ENCODE data around the gene SERPINE2.
A peak's percentile ranks its signal among the peaks of the same experiment; 100 is the strongest.
"Not testable (repeated sequence)": the region's sequence is repeated elsewhere in the genome, so short reads cannot be mapped to it uniquely, and the experiment has no call there.

SERPINE2 gene

DNA sequence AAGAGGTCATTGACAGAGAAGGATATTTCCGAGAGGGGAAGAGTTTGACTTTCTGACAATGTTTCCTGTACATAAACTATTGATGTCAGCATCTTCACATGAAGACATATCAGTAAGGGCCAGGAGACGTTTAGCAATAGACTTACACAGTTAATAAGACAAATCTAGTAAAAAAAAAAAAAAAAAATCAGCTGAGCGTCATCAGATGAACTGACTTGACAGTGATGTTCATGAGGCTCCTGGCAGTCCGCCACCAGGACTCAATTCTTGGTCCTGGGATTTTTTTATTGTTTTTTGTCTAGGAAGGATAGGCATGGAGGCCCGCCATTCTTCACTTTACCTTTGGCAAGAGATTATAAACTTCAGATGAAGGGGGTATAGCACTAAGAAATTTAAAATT lies 67.4 kb downstream of the SERPINE2 start:
- no peak for DNase-seq

DNA sequence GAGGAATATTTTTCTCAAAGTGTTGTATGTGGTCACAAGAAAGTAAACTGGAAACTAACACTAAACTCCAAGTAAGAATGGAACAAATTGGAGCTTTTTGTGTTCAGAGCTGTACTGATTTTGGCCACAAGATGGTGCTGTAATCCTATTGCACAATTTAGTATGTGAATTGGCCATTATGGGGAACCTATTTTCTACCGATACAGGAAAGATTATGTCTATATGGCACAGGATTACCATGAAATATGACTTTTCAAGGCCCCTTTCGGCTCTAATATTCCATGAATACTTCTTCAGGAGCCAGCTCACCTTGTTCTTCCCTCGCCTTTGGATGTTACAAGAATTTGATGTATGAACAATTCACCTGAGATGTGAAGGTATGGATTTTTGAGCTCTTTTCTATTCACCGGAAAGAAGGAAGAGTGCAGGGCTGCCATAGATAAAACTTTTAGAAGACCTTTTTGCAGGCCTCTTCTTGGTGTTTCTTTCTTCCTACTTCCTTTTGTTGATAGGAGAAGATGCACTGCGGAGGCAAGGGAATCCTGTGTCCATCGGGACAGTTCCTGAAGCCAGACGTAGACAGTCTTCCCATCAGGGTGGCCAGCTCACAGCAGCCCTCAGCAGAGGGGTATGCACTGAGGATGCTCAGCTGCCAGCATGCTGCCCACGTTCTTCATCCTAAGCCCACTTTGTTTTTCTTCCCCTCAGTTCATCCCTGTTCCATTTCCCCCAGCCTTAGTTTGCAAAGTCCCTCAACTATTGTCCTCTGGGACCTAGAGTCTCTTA lies 68.5 kb downstream of the SERPINE2 start:
- no peak for DNase-seq

DNA sequence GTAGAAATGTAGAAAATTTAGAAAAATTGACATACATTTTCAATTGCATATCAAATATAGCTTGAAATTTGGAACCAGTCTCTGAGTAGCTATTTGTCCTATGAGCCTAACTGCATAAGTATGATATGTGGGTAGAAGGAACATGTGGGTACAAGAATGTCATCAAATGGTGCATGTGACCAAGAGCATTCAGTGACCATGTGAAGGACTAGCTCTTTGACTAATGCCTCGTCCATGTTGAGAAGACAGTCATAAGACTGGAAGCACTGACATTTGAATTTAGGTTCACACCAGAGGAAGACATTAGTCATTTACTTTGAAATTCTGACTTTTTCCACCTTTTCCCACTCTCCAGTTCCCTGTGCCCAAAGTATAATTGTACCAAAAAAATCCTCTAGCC lies 69.2 kb downstream of the SERPINE2 start:
- no peak for DNase-seq

DNA sequence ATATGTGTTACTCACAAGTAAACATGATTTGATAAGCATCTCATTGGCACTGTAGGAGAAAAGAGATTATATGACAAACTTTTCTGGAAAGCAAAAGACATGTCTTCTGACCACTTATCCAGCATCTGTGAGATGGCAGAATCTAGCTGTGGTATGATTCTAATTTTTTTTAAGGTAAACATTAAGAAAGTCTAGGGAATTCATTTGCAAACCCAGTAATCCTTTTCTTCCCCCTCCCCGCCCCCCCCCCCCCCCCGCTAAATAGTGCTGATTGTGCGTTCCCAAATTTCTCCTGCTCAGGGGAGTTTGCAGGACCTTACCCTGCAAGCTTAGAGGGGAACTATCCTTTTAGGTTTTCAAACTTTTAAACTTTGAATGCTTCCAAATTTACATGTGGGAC lies 69.8 kb downstream of the SERPINE2 start:
- no peak for DNase-seq

DNA sequence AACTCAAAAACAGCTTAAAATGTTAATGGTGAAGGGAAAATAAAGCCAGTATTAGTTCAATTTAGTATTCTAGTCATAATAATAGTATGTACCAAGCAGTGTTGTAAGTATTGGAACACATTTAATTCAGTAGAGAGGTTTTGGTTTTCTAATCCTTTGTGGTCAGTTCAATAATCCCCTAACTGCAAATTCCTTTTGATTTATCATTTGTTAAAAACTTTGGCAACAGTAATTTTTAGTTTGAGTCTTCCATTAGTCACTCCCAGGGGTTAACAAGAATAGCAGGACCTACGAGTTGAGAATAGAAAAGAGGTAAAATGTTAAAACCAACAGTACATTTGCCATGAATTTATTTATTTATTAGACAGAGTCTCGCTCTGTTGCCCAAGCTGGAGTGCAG lies 71.1 kb downstream of the SERPINE2 start:
- no peak for DNase-seq

DNA sequence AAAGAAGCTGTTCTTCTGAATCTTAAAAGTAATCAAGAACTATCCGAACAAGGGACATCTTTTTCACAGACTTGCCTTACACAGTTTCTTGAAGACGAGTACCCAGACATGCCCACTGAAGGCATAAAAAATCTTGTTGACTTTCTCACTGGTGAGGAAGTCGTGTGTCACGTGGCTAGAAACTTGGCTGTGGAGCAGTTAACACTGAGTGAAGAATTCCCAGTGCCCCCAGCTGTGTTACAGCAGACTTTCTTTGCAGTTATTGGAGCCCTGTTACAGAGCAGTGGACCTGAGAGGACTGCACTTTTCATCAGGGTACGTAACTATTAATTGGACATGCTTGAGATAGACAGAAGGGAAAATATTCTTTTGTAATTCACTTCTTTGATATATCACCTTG lies 79.4 kb downstream of the SERPINE2 start:
- DNase-seq, result peak; percentile 19

DNA sequence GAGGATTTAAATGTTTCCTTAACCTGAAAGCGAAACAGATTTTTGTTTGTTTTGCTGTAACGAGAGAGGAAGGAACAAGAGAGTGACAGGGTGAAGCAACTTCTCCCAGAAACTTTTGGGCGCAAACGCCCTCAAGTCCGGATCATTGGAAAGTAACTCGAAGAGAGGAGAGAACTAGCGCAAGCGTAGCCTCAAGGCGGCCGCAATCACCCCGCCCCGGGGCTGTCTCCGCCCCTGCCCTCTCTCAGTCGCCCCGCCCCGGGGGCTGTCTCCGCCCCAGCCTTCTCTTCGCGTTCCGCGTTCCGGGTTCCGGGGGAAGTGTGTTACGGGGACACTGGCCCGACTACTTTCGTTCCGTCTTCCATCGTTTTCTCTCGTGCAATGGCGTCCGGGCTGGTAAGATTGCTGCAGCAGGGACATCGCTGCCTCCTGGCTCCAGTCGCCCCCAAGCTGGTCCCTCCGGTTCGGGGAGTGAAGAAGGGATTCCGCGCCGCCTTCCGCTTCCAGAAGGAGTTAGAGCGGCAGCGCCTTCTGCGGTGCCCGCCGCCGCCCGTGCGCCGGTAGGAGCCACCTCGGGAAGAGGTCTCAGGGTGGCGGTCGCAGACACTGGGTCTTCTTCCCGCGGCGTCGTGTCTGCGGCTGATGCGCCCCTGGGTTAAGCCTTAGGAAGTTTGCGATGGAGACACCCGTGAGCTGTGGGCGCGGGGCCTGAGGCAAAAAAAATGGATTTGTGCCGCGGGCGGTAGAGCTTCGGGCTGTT lies 81.8 kb downstream of the SERPINE2 start, which contains the start of gene MRPL44:
MRPL44 (plus strand) TSS at position 372 of the 760 bp plus-strand sequence; CDS start at position 382, 10 bp downstream.
- peak; percentile 94 for DNase-seq

DNA sequence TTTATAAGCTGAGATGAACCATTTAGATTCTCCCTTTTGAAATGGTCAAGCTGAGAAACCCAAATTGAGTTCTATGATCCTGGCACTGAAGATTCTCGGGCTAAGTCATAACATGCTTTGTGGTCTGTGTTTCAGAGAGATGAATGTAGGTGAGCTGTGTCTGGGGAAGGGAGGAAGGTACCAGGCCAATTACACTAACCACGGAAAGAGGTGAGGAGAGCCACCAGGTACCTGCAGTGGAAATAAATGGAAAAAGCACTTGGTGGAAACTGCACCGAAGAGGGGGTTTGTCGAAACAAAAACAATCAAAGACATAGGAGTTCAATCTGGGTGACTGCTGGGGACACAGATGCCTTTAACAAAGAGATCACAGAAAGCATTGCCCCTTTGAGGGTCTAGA lies 82.8 kb downstream of the SERPINE2 start:
- DNase-seq, result no peak

DNA sequence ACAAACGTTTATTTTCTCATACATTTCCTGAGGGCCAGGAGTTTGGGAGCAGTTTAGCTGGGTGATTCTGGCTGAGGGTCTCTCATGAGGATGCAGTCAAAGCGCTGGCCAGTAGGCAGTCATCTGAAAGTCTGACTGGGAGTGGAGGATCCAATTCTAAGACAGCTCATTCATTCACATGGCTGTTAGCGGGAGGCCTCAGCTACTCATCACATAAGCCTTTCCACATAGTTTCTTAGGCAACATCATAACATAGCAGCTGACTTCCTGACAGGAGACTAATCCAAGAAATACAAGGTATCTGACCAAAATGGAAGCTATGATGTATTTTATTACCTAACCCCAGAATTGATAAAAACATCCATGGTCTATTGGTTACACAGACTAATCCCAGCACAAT lies 84.7 kb downstream of the SERPINE2 start:
- DNase-seq, result no peak

DNA sequence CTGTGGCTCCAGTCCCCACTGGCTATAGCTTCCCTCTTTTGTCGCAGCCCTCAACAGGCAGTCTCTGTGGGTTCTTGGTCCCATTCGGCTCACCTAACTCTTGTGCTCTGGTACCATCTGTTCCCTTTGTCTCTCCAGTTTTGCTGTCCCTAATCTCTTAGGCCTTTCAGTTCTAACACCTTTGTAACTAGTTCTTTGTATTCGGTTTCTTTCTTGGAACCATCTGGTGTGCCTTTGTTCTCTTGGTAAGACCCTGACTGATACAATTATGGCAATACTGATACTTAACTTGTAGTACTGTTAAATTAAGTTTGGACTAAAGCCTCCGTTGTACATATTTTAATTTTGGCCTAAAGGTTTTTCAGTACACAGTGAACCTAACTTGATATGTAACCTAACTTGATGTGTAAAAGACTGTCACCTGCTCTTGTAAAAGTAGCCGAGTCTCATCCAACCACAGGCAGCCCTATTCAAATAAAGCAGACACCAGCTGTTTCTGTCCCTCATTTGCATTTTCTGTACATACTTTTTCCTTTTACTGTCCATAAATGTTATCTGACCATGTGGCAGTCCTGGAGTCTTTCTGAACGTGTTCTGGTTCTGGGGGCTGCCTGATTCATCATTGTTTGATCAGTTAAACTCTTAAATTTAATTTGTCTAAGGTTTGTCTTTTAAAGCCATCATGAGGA lies 86.7 kb downstream of the SERPINE2 start:
- DNase-seq, result no peak

DNA sequence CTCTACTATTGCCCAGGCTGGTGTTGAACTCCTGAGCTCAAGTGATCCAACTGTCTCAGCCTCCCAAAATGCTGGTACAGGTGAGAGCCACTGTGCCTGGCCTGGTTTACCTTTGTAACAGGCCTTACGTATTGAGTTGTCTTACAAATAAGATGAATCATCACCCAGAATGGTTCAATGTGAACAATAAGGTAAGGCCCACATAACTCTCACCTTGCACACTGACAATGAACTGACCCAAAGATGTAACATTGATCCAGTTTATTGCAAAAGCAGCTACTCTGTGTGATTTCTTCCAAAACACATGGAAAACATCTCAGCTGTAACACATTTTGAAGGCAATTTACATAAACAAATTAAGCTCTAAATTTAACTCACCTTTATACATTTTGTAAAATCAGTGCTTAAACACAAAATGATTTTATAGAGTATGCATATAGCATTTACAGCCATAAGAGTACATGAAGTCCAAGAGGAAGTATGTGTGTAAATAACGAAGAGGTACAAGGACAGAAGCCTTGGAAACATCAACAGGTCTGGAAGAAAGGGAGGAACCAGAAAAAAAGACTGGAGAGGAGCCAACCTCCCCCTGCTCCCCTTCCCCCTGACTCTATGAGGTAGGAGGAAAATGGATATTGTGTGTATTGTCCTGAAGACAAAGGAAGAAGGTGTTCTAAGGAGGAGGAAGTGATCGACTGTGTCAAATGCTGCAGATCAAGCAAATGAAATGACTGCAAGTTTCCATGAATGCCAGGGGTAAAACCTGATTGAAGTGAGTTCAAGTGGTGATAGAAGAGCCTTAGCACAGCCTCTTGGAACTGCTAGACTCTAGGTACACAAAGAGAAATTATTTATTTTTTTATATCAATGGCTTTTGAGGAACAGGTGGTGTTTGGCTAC lies 88.4 kb downstream of the SERPINE2 start:
- DNase-seq, result no peak

DNA sequence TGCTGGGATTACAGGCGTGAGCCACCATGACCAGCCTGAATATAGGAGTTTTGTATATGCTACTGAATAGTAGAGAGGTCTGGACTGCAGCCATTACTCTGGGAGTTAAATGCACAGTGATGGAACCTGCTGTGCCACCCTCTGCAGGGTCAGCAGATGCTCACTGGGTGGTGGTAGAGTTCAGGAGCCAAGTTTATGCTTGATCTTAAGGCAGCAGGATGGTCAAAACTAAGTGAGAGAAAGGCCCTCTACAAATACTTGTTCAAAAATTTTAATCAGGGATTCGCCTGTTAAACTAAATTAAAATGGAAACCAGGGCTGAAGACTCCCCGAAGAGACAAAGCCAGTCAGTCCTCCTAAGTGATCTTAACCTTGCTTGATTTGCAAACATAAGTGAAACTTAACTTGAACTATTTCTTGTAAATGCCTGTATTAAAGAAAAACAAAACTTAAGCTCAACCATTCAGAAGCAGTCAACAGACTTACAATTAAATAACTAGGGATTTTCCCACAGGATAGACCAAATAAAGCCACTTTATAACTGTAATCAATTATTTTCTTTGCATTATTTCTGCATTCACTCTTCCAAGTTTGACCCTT lies 89.7 kb downstream of the SERPINE2 start:
- DNase-seq, result no peak

DNA sequence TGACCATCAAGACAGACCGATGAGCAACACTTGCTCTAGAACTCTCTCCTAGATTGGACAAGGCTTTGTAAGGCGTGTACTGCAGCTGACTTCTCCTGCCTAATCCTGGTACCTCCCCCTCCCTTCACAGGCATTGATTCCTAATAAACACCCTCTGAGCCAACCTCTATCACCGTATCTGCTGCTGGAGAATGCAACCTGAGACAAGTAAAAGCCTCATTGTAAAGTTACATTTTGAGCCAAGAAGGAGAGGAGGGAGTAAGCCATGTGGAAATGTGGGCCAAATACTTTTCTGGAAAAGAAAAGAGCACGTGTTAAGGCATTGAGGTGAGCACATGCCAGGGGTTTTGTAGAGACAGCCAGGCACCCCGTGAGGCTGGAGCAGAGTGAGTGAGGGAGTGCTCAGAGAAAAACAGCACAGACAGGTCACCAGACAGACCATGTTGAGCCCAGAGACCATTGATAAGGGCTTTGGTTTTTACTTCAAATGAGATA lies 91.3 kb downstream of the SERPINE2 start:
- no peak for DNase-seq

DNA sequence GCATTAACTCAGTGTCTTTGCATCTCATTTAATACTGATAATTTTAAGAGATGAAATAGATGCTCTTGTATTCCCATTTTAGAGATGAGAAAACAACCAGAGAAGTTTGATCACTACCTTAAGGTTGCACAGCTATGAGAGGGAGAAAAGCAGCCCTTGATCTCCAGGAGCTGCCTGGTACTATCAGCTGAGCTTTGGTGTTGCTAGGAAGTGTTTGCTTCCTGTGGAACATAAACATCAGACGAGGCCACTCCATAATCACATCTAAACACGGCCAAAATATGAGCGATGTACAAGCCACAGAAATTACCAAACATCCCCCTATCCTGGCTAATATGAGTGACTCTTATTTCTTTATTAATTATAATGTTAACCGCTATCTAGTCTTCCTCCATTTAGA lies 93.3 kb downstream of the SERPINE2 start:
- DNase-seq, result no peak

DNA sequence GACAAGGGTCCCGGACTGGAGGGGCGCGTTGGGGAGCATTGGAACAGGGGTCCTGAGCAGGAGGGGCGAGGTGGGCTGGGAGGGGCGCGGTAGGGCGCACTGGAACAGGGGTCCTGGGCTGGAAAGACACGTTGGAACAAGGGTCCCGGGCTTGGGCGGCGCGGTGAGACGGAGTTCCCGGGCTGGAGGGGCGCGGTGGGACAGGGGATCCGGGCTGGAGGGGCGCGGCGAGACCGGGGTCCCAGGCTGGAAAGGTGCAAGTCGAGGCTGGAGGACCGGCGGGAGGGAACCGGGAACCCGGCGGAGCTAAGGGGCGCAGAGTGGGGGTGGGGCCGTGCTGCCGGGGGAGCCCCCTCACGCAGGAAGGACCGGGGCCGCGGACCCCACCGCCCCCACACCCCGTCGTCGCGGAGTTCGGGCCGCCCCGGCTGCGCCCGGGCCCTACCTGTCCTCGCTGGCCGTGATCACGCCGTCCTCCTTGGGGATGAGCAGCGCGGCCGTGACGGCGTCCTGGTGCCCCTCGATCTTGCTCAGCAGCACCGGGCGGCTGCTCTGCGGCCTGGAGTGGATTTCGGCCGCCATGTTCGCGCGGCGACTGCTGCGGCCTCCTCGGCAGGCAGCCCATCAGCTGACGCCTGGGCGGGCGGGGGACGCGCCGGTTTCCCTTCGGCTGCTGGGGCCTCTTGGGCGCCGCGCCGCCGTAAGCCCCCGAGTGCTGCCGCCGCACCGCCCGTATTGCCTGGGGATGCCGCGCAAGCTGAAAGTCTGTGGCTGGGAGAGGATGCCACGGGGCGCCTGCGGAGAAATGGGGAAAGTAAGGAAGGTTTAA lies 94.2 kb downstream of the SERPINE2 start, which contains the start of gene WDFY1:
WDFY1 (minus strand) TSS at position 633 of the 829 bp plus-strand sequence; CDS start at position 582, 51 bp downstream.
- DNase-seq, result peak; percentile 81

DNA sequence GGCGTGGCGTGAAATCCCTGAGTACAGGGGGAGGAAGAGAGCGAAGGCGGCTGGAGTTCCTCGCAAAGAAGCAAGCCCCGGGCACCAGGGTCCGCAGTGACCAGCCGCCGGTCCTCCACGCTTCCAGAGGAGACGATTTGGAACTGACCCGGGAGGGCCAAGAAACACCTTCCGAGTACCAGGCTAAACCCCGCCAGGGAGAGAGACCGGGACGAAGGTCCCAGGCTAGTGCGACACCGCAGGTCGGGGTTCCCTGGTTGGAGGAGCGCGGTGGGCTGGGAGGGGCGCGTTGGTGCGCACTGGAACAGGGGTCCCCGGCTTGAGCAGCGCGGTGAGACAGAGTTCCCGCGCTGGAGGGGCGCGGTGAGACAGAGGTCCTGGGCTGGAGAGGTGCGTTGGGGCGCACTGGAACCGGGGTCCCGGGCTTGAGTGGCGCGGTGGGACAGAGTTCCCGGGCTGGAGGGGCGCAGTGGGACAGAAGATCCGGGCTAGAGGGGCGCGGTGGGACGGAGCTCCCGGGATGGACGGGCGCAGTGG lies 94.9 kb downstream of the SERPINE2 start:
- peak; percentile 31 for DNase-seq

DNA sequence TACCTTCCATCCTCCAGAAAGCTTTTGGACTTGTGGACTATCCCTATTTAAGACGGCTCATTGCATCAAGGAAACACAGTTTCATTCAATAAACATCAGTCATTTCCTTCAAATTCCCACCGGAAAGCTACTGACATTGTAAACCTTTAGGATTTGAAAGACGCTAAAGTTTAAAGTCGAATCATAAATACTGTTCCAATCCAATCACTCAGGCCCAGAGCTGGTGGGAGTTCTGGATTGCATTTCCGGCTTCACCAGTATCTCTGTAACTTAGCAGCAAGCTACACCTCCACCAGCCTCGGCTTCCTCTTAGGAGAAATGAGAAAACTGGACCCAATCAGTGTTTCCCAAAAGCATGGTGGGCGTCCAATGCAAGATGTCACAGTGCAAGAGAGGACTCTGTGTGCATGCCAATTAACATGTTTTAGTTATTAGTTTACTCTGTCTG lies 95.5 kb downstream of the SERPINE2 start:
- DNase-seq, result no peak

DNA sequence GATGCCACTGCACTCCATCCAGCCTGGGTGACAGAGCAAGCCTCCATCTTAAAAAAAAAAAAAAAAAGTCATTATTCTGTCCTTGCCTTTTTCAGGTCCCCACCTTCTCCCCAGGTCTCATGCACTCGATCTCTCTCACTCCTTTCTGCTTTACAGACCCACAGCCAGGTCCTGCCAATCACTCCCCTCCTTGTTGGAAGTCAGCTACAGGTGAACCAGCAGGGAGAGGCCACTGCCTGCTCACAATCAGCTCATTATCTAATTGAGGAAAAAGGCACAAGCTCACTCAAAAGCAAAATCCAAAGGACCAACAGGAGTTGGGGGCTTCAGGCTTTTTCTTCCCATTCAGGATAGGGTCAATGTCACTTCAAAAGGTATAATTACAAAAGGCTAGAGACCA lies 96.0 kb downstream of the SERPINE2 start:
- DNase-seq, result no peak

DNA sequence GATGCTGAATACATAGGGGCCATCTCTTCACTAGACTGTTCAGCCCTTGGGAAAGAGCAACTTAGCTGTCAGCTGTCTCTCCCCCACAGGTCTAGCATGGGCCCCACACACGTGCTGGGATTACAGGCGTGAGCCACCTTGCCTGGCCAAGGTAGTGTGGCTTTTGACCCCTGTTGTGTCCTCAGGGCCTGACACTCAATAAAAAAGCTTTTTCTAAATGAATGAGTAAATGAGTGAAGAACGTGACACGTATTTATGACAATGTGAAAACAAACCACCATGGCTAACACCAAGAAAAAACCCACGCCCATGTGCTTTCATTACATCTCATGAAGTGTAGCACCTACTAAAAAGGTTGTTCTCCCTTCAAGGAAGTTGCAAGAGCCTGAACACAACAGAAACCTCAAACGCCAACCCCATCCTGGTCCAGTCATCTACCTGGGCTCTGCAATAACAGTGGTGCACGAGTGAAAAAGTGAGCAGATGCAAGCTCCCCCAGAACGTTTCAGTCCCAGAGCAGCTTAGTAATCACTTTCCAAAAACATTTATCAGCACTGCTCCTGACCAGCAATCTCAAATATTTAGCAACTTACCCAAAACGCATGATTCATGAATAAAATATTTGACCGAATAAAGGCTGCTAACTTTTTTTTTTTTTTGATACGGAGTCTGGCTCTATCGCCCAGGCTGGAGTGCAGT lies 97.4 kb downstream of the SERPINE2 start:
- DNase-seq, result no peak

DNA sequence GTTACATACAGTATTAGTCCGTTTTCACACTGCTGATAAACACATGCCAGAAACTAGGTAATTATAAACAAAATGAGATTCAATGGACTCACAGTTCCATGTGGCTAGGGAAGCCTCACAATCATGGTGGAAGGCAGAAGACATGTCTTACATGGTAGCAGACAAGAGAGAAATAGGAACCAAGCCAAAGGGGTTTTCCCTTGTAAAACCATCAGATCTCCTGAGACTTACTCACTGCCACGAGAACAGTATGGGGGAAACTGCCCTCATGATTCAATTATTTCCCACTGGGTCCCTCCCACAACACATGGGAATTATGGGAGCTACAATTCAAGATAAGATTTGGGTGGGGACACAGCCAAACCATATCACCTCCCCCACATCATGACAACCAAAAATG lies 99.6 kb downstream of the SERPINE2 start:
- not testable (repeated sequence) for DNase-seq
